H9 (cell line): Measurements from ENCODE around the gene WDR75. TPM values are rescaled to one million over a fixed set of nuclear protein-coding genes. Genes with fewer than 3 reads are reported as not detected.

Experiments used
- DNase-seq: peaks from one replicate; pipeline ENCODE4 v3.0.0-alpha.2; 2017
- H2AFZ ChIP-seq: one replicate; pipeline ENCODE4 v1.6.1; 2013; ENCODE audit warnings: mild to moderate bottlenecking, low read length, control low read depth, moderate library complexity
- H2AK5ac ChIP-seq: 2 replicates; pipeline ENCODE4 v1.6.1; 2013; ENCODE audit warnings: low read length, control low read depth, mixed read lengths; ENCODE audit not compliant: insufficient read length
- H2BK120ac ChIP-seq: one replicate; pipeline ENCODE4 v1.6.1; 2013; ENCODE audit warnings: low read depth, mild to moderate bottlenecking, low read length, control low read depth, inconsistent platforms; ENCODE audit not compliant: poor library complexity, severe bottlenecking
- H2BK12ac ChIP-seq: 2 replicates; pipeline ENCODE4 v1.6.1; 2013; ENCODE audit warnings: low read length, control low read depth, mixed read lengths, low read depth; ENCODE audit not compliant: insufficient read length
- H2BK15ac ChIP-seq: 2 replicates; pipeline ENCODE4 v1.6.1; 2013; ENCODE audit warnings: low read depth, low read length, control low read depth
- H2BK20ac ChIP-seq: one replicate; pipeline ENCODE4 v1.6.1; 2013; ENCODE audit warnings: low read depth, mild to moderate bottlenecking, low read length, control low read depth, inconsistent platforms; ENCODE audit not compliant: poor library complexity, severe bottlenecking
- H2BK5ac ChIP-seq: 2 replicates; pipeline ENCODE4 v1.6.1; 2013; ENCODE audit warnings: low read length, control low read depth, mixed read lengths; ENCODE audit not compliant: insufficient read length
- H3K14ac ChIP-seq: 2 replicates; pipeline ENCODE4 v1.6.1; 2013; ENCODE audit warnings: low read length, control low read depth; ENCODE audit not compliant: insufficient read depth
- H3K18ac ChIP-seq: 2 replicates; pipeline ENCODE4 v1.6.1; 2013; ENCODE audit warnings: low read depth, mild to moderate bottlenecking, mixed read lengths, low read length, control low read depth; ENCODE audit not compliant: insufficient read length
- H3K23ac ChIP-seq: 2 replicates; pipeline ENCODE4 v1.6.1; 2013; ENCODE audit warnings: low read length, control low read depth, mixed read lengths, low read depth; ENCODE audit not compliant: insufficient read length
- H3K23me2 ChIP-seq: 2 replicates; pipeline ENCODE4 v1.6.1; 2013; ENCODE audit warnings: low read depth, mild to moderate bottlenecking, mixed read lengths, low read length, control low read depth; ENCODE audit not compliant: insufficient read length, poor library complexity, severe bottlenecking
- H3K27ac ChIP-seq: 2 replicates; pipeline ENCODE4 v1.5.1; 2013; ENCODE audit warnings: low read length, control low read depth, mixed read lengths, low read depth; ENCODE audit not compliant: insufficient read length
- H3K27me3 ChIP-seq: 2 replicates; pipeline ENCODE4 v1.6.1; 2013; ENCODE audit warnings: low read length, control low read depth, inconsistent platforms; ENCODE audit not compliant: insufficient read depth
- H3K4ac ChIP-seq: 2 replicates; pipeline ENCODE4 v1.6.1; 2013; ENCODE audit warnings: low read depth, mild to moderate bottlenecking, control low read depth, inconsistent platforms, low read length, moderate library complexity
- H3K4me1 ChIP-seq: 2 replicates; pipeline ENCODE4 v1.6.1; 2013; ENCODE audit warnings: low read length, control low read depth, inconsistent platforms; ENCODE audit not compliant: insufficient read depth
- H3K4me2 ChIP-seq: 2 replicates; pipeline ENCODE4 v1.6.1; 2013; ENCODE audit warnings: low read length, control low read depth, mixed read lengths; ENCODE audit not compliant: insufficient read length, insufficient read depth
- H3K56ac ChIP-seq: 2 replicates; pipeline ENCODE4 v1.6.1; 2013; ENCODE audit warnings: low read depth, mild to moderate bottlenecking, mixed read lengths, low read length, control low read depth; ENCODE audit not compliant: insufficient read length
- H3K79me1 ChIP-seq: 2 replicates; pipeline ENCODE4 v1.6.1; 2013; ENCODE audit warnings: low read depth, mild to moderate bottlenecking, moderate library complexity, low read length, control low read depth, inconsistent platforms; ENCODE audit not compliant: insufficient read depth, poor library complexity, severe bottlenecking
- H3K79me2 ChIP-seq: 2 replicates; pipeline ENCODE4 v1.6.1; 2013; ENCODE audit warnings: low read length, control low read depth, inconsistent platforms; ENCODE audit not compliant: insufficient read depth
- H3K9ac ChIP-seq: 2 replicates; pipeline ENCODE4 v1.6.1; 2013; ENCODE audit warnings: low read length, control low read depth, mixed read lengths; ENCODE audit not compliant: insufficient read length; ENCODE audit errors: extremely low read depth
- H3K9me3 ChIP-seq: one replicate; pipeline ENCODE4 v1.6.1; 2013; ENCODE audit warnings: low read depth, low read length, inconsistent platforms; ENCODE audit not compliant: control insufficient read depth
- H3T11ph ChIP-seq: one replicate; pipeline ENCODE4 v1.6.1; 2013; ENCODE audit warnings: mild to moderate bottlenecking, low read length, control low read depth, inconsistent platforms
- H4K20me1 ChIP-seq: one replicate; pipeline ENCODE4 v1.6.1; 2013; ENCODE audit not compliant: control insufficient read depth, insufficient read length, insufficient read depth
- H4K5ac ChIP-seq: 2 replicates; pipeline ENCODE4 v1.6.1; 2013; ENCODE audit warnings: low read depth, mild to moderate bottlenecking, mixed read lengths, low read length, control low read depth; ENCODE audit not compliant: insufficient read length
- H4K8ac ChIP-seq: replicated peaks from 2 replicates; pipeline ENCODE4 v1.6.1; 2013; ENCODE audit warnings: low read length, control low read depth, mixed read lengths, low read depth; ENCODE audit not compliant: insufficient read length
- H4K91ac ChIP-seq: 2 replicates; pipeline ENCODE4 v1.6.1; 2013; ENCODE audit warnings: low read depth, mild to moderate bottlenecking, moderate library complexity, mixed read lengths, low read length, control low read depth; ENCODE audit not compliant: insufficient read length
- H3K27ac Mint-ChIP-seq, 3 experiments: 2 replicates in 2 of 3; 3 replicates in 1 of 3; pipeline ENCODE4 v1.8.0; 2020 to 2021; ENCODE audit warnings: mixed read lengths in 3 of 3, mild to moderate bottlenecking in 1 of 3, moderate library complexity in 1 of 3
- H3K27me3 Mint-ChIP-seq: 2 replicates; pipeline ENCODE4 v1.8.0; 2021; ENCODE audit warnings: low read depth, mild to moderate bottlenecking, moderate library complexity, mixed read lengths
- H3K36me3 Mint-ChIP-seq, 3 experiments: 2 replicates in 2 of 3; 3 replicates in 1 of 3; pipeline ENCODE4 v1.8.0; 2020 to 2021; ENCODE audit warnings: low read depth in 3 of 3, mixed read lengths in 3 of 3; ENCODE audit not compliant: insufficient read depth in 1 of 3
- H3K4me1 Mint-ChIP-seq, 2 experiments: 2 replicates each; pipeline ENCODE4 v1.8.0; 2020; ENCODE audit warnings: mixed read lengths in 2 of 2
- H3K4me3 Mint-ChIP-seq, 2 experiments: 2 replicates in 1 of 2; 3 replicates in 1 of 2; pipeline ENCODE4 v1.8.0; 2020 to 2021; ENCODE audit warnings: mild to moderate bottlenecking in 2 of 2, mixed read lengths in 2 of 2, moderate library complexity in 1 of 2
- H3K9me3 Mint-ChIP-seq, 2 experiments: 2 replicates in 1 of 2; 3 replicates in 1 of 2; pipeline ENCODE4 v1.8.0; 2020; ENCODE audit warnings: mild to moderate bottlenecking in 2 of 2, mixed read lengths in 2 of 2, moderate library complexity in 1 of 2
- WGBS: extraction: QIAGEN DNeasy Blood & Tissue Kit; methylation state at CpG from one replicate; pipeline ENCODE4 v1.1.7; 2013; ENCODE audit warnings: missing lambda C conversion rate, low lambda C conversion rate, mixed read lengths; ENCODE audit not compliant: insufficient read length; ENCODE audit errors: extremely low coverage; 5-methylcytosine and 5-hydroxymethylcytosine counted together
- total RNA-seq: library from RNA; stranded (reverse); gene quantifications from 2 replicates; pipeline ENCODE4 v1.2.1, GENCODE V29; 2021
- TF ChIP-seq, protein P1 (sequence below): fragments of 200-600 bp; sonication (generic); conservative IDR thresholded peaks from 3 replicates; pipeline ENCODE4 v1.8.0; 2021; ENCODE audit warnings: antibody characterized with exemption, mild to moderate bottlenecking

Gene WDR75
- total RNA-seq, 1 experiment from 2014 or later: 80.6 TPM

- Histone ChIP-seq H3K9me3 (no peaks in the 10 kb centered on the region), H3K27me3 (no peaks in the 10 kb centered on the region), H3K4ac (no peak overlapping the region), H3K9ac (no peak overlapping the region), H2BK15ac (no peak overlapping the region), H3K18ac (no peak overlapping the region), H3K56ac (no peak overlapping the region), H4K8ac (no peak overlapping the region), H3K27ac (no peak overlapping the region), H2AFZ (no peak overlapping the region), H3K79me1 (no peaks in the 10 kb centered on the region), H3K14ac (no peak overlapping the region), H4K91ac (no peak overlapping the region), H4K5ac (no peak overlapping the region), H3T11ph (no peak overlapping the region), H2BK120ac (no peak overlapping the region), H3K23ac (no peak overlapping the region), H4K20me1 (no peaks in the 10 kb centered on the region), H3K4me1 (no peaks in the 10 kb centered on the region), H3K79me2 (no peaks in the 10 kb centered on the region), H2BK12ac (no peak overlapping the region), H2BK5ac (no peak overlapping the region), H3K23me2 (no peaks in the 10 kb centered on the region), H2BK20ac (no peak overlapping the region), H2AK5ac (no peak overlapping the region), H3K4me2 (no peak overlapping the region)
- Mint-ChIP-seq H3K4me3 (no peak overlapping the region), H3K36me3 (no peaks in the 10 kb centered on the region), H3K27me3 (peaks cover 4% of the 10 kb centered on the region; the same call in 1 of the 2 replicates), H3K4me1 (no peaks in the 10 kb centered on the region), H3K9me3 (no peaks in the 10 kb centered on the region; a peak in 1 of 5 replicates), H3K27ac (no peak overlapping the region)
- TF ChIP-seq, protein P1, sequence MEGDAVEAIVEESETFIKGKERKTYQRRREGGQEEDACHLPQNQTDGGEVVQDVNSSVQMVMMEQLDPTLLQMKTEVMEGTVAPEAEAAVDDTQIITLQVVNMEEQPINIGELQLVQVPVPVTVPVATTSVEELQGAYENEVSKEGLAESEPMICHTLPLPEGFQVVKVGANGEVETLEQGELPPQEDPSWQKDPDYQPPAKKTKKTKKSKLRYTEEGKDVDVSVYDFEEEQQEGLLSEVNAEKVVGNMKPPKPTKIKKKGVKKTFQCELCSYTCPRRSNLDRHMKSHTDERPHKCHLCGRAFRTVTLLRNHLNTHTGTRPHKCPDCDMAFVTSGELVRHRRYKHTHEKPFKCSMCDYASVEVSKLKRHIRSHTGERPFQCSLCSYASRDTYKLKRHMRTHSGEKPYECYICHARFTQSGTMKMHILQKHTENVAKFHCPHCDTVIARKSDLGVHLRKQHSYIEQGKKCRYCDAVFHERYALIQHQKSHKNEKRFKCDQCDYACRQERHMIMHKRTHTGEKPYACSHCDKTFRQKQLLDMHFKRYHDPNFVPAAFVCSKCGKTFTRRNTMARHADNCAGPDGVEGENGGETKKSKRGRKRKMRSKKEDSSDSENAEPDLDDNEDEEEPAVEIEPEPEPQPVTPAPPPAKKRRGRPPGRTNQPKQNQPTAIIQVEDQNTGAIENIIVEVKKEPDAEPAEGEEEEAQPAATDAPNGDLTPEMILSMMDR: no peak
- no CpG with 5 or more reads among the region's 2 CpGs for WGBS
- DNase-seq: no peak
Measured at GRCh38 chr2:189511210-189511959, 70.1 kb downstream of the WDR75 start.
